IMR-90 (cell line): ENCODE results near the gene SSBP2.

Source experiments
- BHLHE40 ChIP-seq: fragments of 150-350 bp; IDR thresholded peaks from 2 replicates; pipeline ENCODE4 v1.6.1; 2016; ENCODE audit warnings: mild to moderate bottlenecking, low read depth, low read length
- CEBPB ChIP-seq: IDR thresholded peaks from 2 replicates; pipeline ENCODE4 v1.6.1; 2012; ENCODE audit warnings: low read depth, low read length, improper control_type of control experiment
- CHD1 ChIP-seq: IDR thresholded peaks from 2 replicates; pipeline ENCODE4 v1.6.1; 2012; ENCODE audit warnings: low read depth, low read length, improper control_type of control experiment
- FOS ChIP-seq: fragments of 150-350 bp; IDR thresholded peaks from 2 replicates; pipeline ENCODE4 v1.6.1; 2016; ENCODE audit warnings: low read depth, low read length
- MAFK ChIP-seq: IDR thresholded peaks from 2 replicates; pipeline ENCODE4 v1.6.1; 2012; ENCODE audit warnings: low read depth, low read length, improper control_type of control experiment
- MAZ ChIP-seq: IDR thresholded peaks from 2 replicates; pipeline ENCODE4 v1.6.1; 2012; ENCODE audit warnings: low read depth, mild to moderate bottlenecking, low read length, improper control_type of control experiment, moderate library complexity, borderline replicate concordance
- NFE2L2 ChIP-seq: fragments of 150-350 bp; IDR thresholded peaks from 2 replicates; pipeline ENCODE4 v1.6.1; 2016; ENCODE audit warnings: low read depth, mild to moderate bottlenecking, low read length
- POLR2A ChIP-seq: IDR thresholded peaks from 2 replicates; pipeline ENCODE4 v1.6.1; 2012; ENCODE audit warnings: mild to moderate bottlenecking, low read depth, low read length
- RCOR1 ChIP-seq: IDR thresholded peaks from 2 replicates; pipeline ENCODE4 v1.6.1; 2012; ENCODE audit warnings: mild to moderate bottlenecking, low read length, improper control_type of control experiment; ENCODE audit not compliant: insufficient replicate concordance
- RFX5 ChIP-seq: IDR thresholded peaks from 2 replicates; pipeline ENCODE4 v1.8.0; 2012; ENCODE audit warnings: low read depth, mild to moderate bottlenecking, low read length, moderate library complexity
- SMC3 ChIP-seq: fragments of 150-350 bp; IDR thresholded peaks from 2 replicates; pipeline ENCODE4 v1.6.1; 2016; ENCODE audit warnings: low read depth, mild to moderate bottlenecking, antibody characterized with exemption, low read length, moderate library complexity
- TF ChIP-seq, protein P1 (sequence below): conservative IDR thresholded peaks from 2 replicates; pipeline ENCODE4 v1.5.1; 2012; ENCODE audit warnings: mild to moderate bottlenecking, low read depth, low read length, improper control_type of control experiment
- TF ChIP-seq, protein P2 (sequence below): fragments of 150-350 bp; IDR thresholded peaks from 2 replicates; pipeline ENCODE4 v1.6.1; 2017; ENCODE audit warnings: mild to moderate bottlenecking, antibody characterized with exemption, low read length, low read depth
- TF ChIP-seq, protein P3 (sequence below): fragments of 150-350 bp; IDR thresholded peaks from 2 replicates; pipeline ENCODE4 v1.6.1; 2016; ENCODE audit warnings: low read depth, mild to moderate bottlenecking, low read length, moderate library complexity, borderline replicate concordance

DNA sequence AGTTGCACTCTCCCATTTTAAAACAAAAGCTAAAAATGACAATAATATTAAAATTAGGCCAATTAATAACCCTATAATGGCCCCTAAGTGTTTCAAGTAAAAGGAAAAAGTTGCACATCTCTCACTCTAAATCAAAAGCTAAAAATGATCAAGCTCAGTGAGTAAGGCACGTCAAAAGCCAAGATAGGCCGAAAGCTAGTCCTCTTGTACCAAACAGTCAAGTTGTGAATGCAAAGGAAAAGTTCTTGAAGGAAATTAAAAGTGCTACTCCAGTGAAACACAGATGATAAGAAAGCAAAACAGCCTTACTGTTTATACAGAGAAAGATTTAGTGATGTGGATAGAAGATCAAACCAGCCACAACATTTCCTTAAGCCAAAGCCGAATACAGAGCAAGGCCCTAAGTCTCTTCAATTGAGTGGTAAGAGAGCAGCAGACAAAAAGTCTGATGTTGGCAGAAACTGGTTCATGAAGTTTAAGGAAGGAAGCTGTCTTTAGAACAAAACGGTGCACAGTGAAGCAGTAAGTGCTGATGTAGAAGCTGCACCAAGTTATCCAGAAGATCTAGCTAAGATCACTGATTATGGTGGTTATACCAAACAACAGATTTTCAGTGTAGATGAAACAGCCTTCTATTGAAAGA, 212.9 kb downstream of the SSBP2 start:
- TF ChIP-seq, protein P1, sequence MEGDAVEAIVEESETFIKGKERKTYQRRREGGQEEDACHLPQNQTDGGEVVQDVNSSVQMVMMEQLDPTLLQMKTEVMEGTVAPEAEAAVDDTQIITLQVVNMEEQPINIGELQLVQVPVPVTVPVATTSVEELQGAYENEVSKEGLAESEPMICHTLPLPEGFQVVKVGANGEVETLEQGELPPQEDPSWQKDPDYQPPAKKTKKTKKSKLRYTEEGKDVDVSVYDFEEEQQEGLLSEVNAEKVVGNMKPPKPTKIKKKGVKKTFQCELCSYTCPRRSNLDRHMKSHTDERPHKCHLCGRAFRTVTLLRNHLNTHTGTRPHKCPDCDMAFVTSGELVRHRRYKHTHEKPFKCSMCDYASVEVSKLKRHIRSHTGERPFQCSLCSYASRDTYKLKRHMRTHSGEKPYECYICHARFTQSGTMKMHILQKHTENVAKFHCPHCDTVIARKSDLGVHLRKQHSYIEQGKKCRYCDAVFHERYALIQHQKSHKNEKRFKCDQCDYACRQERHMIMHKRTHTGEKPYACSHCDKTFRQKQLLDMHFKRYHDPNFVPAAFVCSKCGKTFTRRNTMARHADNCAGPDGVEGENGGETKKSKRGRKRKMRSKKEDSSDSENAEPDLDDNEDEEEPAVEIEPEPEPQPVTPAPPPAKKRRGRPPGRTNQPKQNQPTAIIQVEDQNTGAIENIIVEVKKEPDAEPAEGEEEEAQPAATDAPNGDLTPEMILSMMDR: no peak
- no peak for TF ChIP-seq CEBPB
- no peak for TF ChIP-seq CHD1
- no peak for TF ChIP-seq POLR2A
- no peak for TF ChIP-seq BHLHE40
- no peak for TF ChIP-seq SMC3
- TF ChIP-seq MAFK: no peak
- TF ChIP-seq, protein P2, sequence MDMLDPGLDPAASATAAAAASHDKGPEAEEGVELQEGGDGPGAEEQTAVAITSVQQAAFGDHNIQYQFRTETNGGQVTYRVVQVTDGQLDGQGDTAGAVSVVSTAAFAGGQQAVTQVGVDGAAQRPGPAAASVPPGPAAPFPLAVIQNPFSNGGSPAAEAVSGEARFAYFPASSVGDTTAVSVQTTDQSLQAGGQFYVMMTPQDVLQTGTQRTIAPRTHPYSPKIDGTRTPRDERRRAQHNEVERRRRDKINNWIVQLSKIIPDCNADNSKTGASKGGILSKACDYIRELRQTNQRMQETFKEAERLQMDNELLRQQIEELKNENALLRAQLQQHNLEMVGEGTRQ: no peak
- no peak for TF ChIP-seq RFX5
- no peak for TF ChIP-seq MAZ
- TF ChIP-seq, protein P3, sequence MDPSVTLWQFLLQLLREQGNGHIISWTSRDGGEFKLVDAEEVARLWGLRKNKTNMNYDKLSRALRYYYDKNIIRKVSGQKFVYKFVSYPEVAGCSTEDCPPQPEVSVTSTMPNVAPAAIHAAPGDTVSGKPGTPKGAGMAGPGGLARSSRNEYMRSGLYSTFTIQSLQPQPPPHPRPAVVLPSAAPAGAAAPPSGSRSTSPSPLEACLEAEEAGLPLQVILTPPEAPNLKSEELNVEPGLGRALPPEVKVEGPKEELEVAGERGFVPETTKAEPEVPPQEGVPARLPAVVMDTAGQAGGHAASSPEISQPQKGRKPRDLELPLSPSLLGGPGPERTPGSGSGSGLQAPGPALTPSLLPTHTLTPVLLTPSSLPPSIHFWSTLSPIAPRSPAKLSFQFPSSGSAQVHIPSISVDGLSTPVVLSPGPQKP: no peak
- no peak for TF ChIP-seq RCOR1
- no peak for TF ChIP-seq NFE2L2
- TF ChIP-seq FOS: no peak
